ENCODE measurements around the gene TMEM178A.

DNA sequence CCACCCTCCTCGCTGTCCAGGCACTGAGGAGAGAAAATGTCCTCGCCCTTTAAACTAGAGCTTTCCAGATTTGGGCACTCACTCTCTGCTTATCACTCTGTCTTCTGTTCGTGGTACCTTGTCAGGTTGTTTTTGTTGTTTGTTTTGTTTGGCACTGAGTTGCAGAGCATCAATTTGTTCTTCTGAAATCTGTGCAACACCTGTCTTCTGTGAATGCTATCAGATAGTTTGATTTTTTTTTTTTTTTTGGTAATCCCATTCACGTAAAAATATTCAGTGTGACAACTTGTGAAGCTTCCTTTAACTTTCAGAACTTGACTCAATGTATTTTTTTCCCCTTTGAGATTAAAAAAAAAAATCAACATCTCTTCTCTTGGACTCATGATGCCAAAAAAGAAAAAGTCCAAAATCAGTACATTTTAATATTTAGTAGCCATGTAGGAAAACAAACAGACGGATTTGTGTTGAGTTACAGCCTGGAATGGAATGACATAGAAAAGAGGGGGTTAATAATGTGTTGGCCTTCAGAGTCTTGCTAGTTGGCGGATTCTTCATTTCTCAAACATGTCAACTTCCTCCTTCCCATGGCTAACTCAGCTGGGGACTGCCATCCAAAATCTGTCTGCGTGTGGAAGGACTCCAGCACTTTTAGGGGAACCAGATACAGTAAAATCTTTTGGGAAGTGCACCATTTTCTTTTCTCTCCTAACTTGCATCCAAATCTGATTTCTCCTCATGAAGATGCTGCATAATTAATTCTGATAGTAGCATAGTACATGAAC is 1.6 kb downstream of the TMEM178A start:
- TF ChIP-seq, protein P1, sequence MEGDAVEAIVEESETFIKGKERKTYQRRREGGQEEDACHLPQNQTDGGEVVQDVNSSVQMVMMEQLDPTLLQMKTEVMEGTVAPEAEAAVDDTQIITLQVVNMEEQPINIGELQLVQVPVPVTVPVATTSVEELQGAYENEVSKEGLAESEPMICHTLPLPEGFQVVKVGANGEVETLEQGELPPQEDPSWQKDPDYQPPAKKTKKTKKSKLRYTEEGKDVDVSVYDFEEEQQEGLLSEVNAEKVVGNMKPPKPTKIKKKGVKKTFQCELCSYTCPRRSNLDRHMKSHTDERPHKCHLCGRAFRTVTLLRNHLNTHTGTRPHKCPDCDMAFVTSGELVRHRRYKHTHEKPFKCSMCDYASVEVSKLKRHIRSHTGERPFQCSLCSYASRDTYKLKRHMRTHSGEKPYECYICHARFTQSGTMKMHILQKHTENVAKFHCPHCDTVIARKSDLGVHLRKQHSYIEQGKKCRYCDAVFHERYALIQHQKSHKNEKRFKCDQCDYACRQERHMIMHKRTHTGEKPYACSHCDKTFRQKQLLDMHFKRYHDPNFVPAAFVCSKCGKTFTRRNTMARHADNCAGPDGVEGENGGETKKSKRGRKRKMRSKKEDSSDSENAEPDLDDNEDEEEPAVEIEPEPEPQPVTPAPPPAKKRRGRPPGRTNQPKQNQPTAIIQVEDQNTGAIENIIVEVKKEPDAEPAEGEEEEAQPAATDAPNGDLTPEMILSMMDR (IDR thresholded peaks at IDR 0.05), result no peak
- no peak for TF ChIP-seq POLR2A (IDR thresholded peaks at IDR 0.05)
